HG03521 (cell line): ENCODE results near the gene PXYLP1.
"Not testable (repeated sequence)": the region's sequence is repeated elsewhere in the genome, so short reads cannot be mapped to it uniquely, and the experiment has no call there.

Experiments used
- ATAC-seq: cut with Tn5 transposase; IDR thresholded peaks from one replicate; pipeline ENCODE4 v1.9.1; 2021; ENCODE audit warnings: mild to moderate bottlenecking, moderate library complexity; ENCODE audit not compliant: unreplicated experiment

PXYLP1 gene

GRCh38 chr3:141291559-141292355 is 60.1 kb downstream of the PXYLP1 start:
- ATAC-seq: no peak

- no peak for ATAC-seq
These were observed 60.9 kb downstream of the PXYLP1 start for GRCh38 chr3:141292356-141293058.

GRCh38 chr3:141294301-141294700 is 62.7 kb downstream of the PXYLP1 start:
- ATAC-seq: no peak

- ATAC-seq: no peak
These were observed 63.2 kb downstream of the PXYLP1 start for GRCh38 chr3:141294848-141295247.

GRCh38 chr3:141300426-141300825 is 68.8 kb downstream of the PXYLP1 start:
- ATAC-seq: not testable (repeated sequence)

- ATAC-seq: no peak
These were observed 70.9 kb downstream of the PXYLP1 start for GRCh38 chr3:141302364-141303141.

GRCh38 chr3:141303481-141304223 is 72.0 kb downstream of the PXYLP1 start:
- ATAC-seq: no peak

- ATAC-seq: no peak
These were observed 73.8 kb downstream of the PXYLP1 start for GRCh38 chr3:141305436-141305835.

GRCh38 chr3:141306276-141306675 is 74.7 kb downstream of the PXYLP1 start:
- ATAC-seq: no peak

GRCh38 chr3:141306922-141307321 is 75.3 kb downstream of the PXYLP1 start:
- ATAC-seq: no peak

- no peak for ATAC-seq
These were observed 75.9 kb downstream of the PXYLP1 start for GRCh38 chr3:141307351-141308059.

GRCh38 chr3:141308588-141309218 is 77.1 kb downstream of the PXYLP1 start:
- no peak for ATAC-seq

GRCh38 chr3:141311170-141311495 is 79.5 kb downstream of the PXYLP1 start:
- no peak for ATAC-seq

GRCh38 chr3:141311496-141312353 is 80.1 kb downstream of the PXYLP1 start:
- peak; percentile 96 for ATAC-seq

- ATAC-seq: no peak
These were observed 80.9 kb downstream of the PXYLP1 start for GRCh38 chr3:141312354-141313092.

GRCh38 chr3:141313093-141313683 is 81.6 kb downstream of the PXYLP1 start:
- ATAC-seq: no peak

GRCh38 chr3:141314415-141314814 is 82.8 kb downstream of the PXYLP1 start:
- not testable (repeated sequence) for ATAC-seq

- no peak for ATAC-seq
These were observed 85.2 kb downstream of the PXYLP1 start for GRCh38 chr3:141316851-141317250.
